GM10248 (cell line): ENCODE measurements around the gene UEVLD.

Experiments used
- CTCF ChIA-PET: fragments of 300-600 bp; sonication (Branson Sonifier 250); formaldehyde crosslinking; extraction: SDS; loops from one replicate; lab custom pipeline; 2021; ENCODE audit warnings: antibody characterized with exemption; lab: Yijun Ruan, JAX
- POLR2A ChIA-PET: fragments of 350-650 bp; sonication (Branson Sonifier 250); formaldehyde crosslinking; extraction: SDS; loops from one replicate; lab custom pipeline; 2020; ENCODE audit warnings: antibody characterized with exemption; lab: Yijun Ruan, JAX
- DNase-seq: peaks from one replicate; pipeline ENCODE4 v3.0.0; 2012; ENCODE audit errors: extremely low spot score
- TF ChIP-seq, protein P1 (sequence below): IDR thresholded peaks from 2 replicates; pipeline ENCODE4 v1.5.1; 2012; ENCODE audit warnings: mild to moderate bottlenecking, low read depth; ENCODE audit errors: extremely low read depth, missing control alignments, control extremely low read depth

UEVLD gene

GRCh38 chr11:18566406-18566805 lies 22.1 kb downstream of the UEVLD start:
- TF ChIP-seq, protein P1, sequence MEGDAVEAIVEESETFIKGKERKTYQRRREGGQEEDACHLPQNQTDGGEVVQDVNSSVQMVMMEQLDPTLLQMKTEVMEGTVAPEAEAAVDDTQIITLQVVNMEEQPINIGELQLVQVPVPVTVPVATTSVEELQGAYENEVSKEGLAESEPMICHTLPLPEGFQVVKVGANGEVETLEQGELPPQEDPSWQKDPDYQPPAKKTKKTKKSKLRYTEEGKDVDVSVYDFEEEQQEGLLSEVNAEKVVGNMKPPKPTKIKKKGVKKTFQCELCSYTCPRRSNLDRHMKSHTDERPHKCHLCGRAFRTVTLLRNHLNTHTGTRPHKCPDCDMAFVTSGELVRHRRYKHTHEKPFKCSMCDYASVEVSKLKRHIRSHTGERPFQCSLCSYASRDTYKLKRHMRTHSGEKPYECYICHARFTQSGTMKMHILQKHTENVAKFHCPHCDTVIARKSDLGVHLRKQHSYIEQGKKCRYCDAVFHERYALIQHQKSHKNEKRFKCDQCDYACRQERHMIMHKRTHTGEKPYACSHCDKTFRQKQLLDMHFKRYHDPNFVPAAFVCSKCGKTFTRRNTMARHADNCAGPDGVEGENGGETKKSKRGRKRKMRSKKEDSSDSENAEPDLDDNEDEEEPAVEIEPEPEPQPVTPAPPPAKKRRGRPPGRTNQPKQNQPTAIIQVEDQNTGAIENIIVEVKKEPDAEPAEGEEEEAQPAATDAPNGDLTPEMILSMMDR = no peak
- no peak for DNase-seq
- POLR2A ChIA-PET = interaction anchor here (0.6 kb wide), 1 partner anchor 169 kb away, joined by 8 read pairs; no protein-coding TSS in a partner anchor
- CTCF ChIA-PET = no interaction called here

DNA sequence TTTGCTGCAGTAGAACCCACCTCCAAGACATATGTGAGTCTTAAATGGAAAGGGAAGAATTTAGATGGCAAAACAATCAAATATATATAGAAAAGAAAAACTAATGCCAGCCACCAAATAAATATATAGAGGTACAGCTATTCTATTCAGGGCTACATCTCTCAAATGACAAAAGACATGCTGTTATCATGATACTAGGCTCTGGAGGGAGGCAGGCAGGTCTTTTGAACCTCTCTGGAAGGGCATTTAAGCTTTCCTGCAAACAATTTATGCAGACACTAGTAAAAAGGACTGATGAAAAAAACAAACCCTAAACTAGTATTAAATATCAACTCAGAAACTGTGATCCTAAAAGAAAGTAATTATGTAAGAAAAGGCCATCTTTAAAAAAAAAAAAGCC lies 24.4 kb downstream of the UEVLD start:
- ChIA-PET POLR2A (interaction anchor here (0.7 kb wide), 1 partner anchor 58 kb away, joined by 4 read pairs; no protein-coding TSS in a partner anchor), CTCF (interaction anchor here (1.2 to 1.3 kb wide), 2 partner anchors 14 to 27 kb away, joined by 3 read pairs; no protein-coding TSS in a partner anchor)
- TF ChIP-seq, protein P1 = no peak
- no peak for DNase-seq

DNA sequence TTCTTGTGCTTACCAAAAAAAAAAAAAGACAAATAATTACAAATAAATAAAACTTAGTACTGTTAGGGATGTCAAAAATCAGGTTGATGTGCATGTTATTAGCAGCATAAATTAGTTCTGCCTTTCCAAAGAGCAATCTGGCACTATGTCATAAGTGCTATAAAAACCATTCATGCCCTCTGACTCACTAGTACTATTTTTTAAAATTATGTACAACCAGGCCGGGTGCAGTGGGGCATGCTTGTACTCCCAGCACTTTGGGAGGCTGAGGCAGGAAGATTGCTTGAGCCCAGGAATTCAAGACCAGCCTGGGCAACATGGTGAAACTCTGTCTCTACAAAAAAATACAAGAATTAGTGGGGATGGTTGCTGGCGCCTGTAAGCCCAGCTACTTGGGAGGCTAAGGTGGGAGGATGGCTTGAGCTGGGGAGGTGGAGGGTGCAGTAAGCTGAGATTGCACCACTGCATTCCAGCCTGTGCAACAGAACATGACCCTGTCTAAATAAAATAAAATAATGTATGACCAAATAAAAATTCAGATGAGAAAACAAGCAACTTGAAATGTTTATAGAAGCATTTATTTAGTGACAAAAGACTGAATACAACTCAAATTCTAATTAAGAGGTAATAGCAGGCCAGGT lies 25.3 kb downstream of the UEVLD start:
- ChIA-PET POLR2A (no interaction called here), CTCF (no interaction called here)
- TF ChIP-seq, protein P1 = no peak
- DNase-seq = no peak

DNA sequence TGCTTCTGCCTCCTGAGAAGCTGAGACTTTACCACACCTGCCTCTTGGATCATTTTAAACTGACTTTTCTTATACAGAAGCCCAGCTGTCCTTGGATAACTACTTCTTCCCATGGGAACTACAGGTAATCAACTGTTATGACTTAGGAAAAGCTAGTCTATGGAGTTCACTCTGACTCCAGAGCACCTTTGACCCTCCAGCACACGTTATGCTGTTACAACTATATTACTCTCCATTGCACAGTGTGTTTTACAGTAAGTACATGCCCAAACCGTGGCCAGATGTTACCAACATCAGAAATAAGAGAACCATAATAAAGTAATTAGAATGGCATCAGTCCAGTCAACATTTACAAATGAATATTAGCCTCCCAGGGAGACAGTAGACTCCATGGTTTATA lies 40.5 kb downstream of the UEVLD start:
- no peak for DNase-seq
- POLR2A ChIA-PET = no interaction called here
- CTCF ChIA-PET = interaction anchor here (1.3 kb wide), 1 partner anchor 174 kb away, joined by 3 read pairs; no protein-coding TSS in a partner anchor
- TF ChIP-seq, protein P1 = no peak

DNA sequence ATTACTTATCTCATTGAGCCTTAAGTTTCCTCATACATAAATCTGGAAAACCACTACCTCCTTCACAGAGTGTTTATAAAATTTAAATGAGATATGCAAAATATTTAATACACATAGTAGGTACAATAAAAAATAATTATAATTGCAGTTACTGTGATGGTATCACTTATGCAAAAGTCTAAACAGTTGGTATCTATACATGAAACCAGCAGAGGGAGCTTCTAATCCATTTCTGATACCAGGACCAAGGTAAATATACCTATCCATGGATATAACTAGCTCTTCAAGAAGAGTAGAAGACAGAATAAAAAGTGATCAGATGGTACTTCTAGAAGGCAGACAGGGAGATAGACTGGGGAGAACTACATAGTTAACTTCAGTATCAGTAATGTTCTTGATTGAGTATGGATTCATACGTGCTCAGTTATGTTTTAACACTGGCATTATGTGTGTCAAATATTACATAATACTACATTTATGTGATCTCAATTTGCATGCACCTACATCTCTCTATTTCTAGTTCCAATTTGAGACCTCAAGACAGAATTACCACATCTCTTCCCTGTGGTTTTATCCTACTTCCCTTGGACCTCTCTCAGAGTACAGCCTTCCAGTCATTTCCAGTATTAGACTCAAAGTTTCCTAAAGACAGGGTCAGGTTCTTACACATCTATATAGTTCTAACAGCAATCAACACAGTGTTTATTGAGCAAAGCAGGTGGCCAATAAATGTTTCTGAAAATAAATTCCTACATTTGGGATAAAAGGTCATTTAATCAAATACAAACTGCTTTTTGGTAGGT lies 48.1 kb downstream of the UEVLD start:
- CTCF ChIA-PET = interaction anchor here (0.6 to 4.5 kb wide), 27 partner anchors 8 to 425 kb away, joined by 3 to 28 read pairs (median 5); partner anchors contain the start of genes MISFA, SPTY2D1 and TSG101
- peak; percentile 40 for DNase-seq
- POLR2A ChIA-PET = no interaction called here
- TF ChIP-seq, protein P1 = peak; percentile 36

DNA sequence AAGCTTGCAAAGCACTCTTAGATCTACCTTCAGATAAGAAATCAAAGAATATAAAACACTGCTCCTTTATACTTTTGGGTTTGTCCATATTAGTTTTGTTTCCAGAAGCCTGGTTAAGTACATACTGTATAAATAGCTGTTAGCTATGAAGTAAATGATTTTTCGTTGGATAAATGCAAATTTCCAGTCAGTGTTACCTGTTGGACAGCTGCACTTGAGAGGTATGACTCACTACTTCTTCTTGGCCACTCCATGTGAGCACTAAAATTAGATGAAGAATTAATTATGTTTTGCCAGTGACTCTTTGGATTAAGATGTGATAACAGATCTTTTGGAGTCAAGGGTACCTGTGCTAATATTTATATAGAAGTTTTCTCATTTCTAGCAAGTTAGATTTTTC lies 52.3 kb downstream of the UEVLD start:
- POLR2A ChIA-PET = no interaction called here
- TF ChIP-seq, protein P1 = no peak
- CTCF ChIA-PET = interaction anchor here (0.9 kb wide), 1 partner anchor 55 kb away, joined by 3 read pairs; no protein-coding TSS in a partner anchor
- no peak for DNase-seq
